OCI-LY7 (cell line): ENCODE results near the gene SP8. TPM values are rescaled to one million over a fixed set of nuclear protein-coding genes. Genes with fewer than 3 reads are reported as not detected.
"Not testable (repeated sequence)": the region's sequence is repeated elsewhere in the genome, so short reads cannot be mapped to it uniquely, and the experiment has no call there.

Experiments used
- Bru-seq: library from RNA; stranded (reverse); fragments of 400-500 nt; gene quantifications from one replicate; lab custom pipeline; 2021; lab: Mats Ljungman, UMichigan
- BruChase-seq, 2 experiments: library from RNA; stranded (reverse); fragments of 400-500 nt; gene quantifications; one replicate each; lab custom pipeline; 2021; lab: Mats Ljungman, UMichigan
- BruUV-seq: library from RNA; stranded (reverse); fragments of 400-500 nt; replicated peaks from 2 replicates; lab custom pipeline; 2021; lab: Mats Ljungman, UMichigan
- CTCF ChIA-PET: fragments of 300-600 bp; sonication (Branson Sonifier 250); formaldehyde crosslinking; loops from one replicate; lab custom pipeline; 2022; ENCODE audit warnings: antibody characterized with exemption; ENCODE audit not compliant: unreplicated experiment; lab: Charles Lee
- POLR2A ChIA-PET: fragments of 300-600 bp; sonication (Branson Sonifier 250); formaldehyde crosslinking; loops from one replicate; lab custom pipeline; 2022; ENCODE audit warnings: antibody characterized with exemption; lab: Charles Lee
- DNase-seq: peaks from one replicate; pipeline ENCODE4 v3.0.0-alpha.2; 2015; ENCODE audit warnings: low spot score
- H2AFZ ChIP-seq: fragments of 200-600 bp; sonication (generic), shearing (Covaris generic); 2 replicates; pipeline ENCODE4 v1.6.1; 2014; ENCODE audit warnings: mild to moderate bottlenecking, antibody characterized with exemption, low read length, moderate library complexity
- H3K27ac ChIP-seq: fragments of 200-600 bp; sonication (generic); 2 replicates; pipeline ENCODE4 v1.5.1; 2014; ENCODE audit warnings: mixed run types, low read depth, mild to moderate bottlenecking, moderate library complexity, low read length, inconsistent platforms; ENCODE audit not compliant: poor library complexity, severe bottlenecking
- H3K36me3 ChIP-seq: fragments of 200-600 bp; sonication (generic); 2 replicates; pipeline ENCODE4 v1.6.1; 2014; ENCODE audit warnings: mild to moderate bottlenecking, antibody characterized with exemption, low read length, moderate library complexity, mixed read lengths; ENCODE audit not compliant: insufficient read depth
- H3K4me1 ChIP-seq: fragments of 200-600 bp; sonication (generic); 2 replicates; pipeline ENCODE4 v1.5.1; 2014; ENCODE audit warnings: mild to moderate bottlenecking, low read length; ENCODE audit not compliant: insufficient read depth, poor library complexity, severe bottlenecking
- H3K4me2 ChIP-seq: fragments of 200-600 bp; sonication (generic); 2 replicates; pipeline ENCODE4 v1.6.1; 2014; ENCODE audit warnings: mild to moderate bottlenecking, low read length
- H3K4me3 ChIP-seq: fragments of 200-600 bp; sonication (generic); 2 replicates; pipeline ENCODE4 v1.5.1; 2014; ENCODE audit warnings: mild to moderate bottlenecking, low read depth, low read length; ENCODE audit not compliant: poor library complexity, severe bottlenecking
- H3K79me2 ChIP-seq: fragments of 200-600 bp; sonication (generic); 2 replicates; pipeline ENCODE4 v1.6.1; 2016; ENCODE audit warnings: low read depth, mild to moderate bottlenecking, low read length, moderate library complexity, mixed read lengths; ENCODE audit not compliant: insufficient read depth
- H3K9me2 ChIP-seq: fragments of 200-600 bp; sonication (generic); 2 replicates; pipeline ENCODE4 v1.6.1; 2016; ENCODE audit warnings: mild to moderate bottlenecking, low read length, mixed read lengths; ENCODE audit not compliant: insufficient read depth
- H3K9me3 ChIP-seq: fragments of 200-600 bp; sonication (generic); 2 replicates; pipeline ENCODE4 v1.6.1; 2014; ENCODE audit warnings: mild to moderate bottlenecking, mixed run types, low read length, mixed read lengths
- H4K20me1 ChIP-seq: fragments of 200-600 bp; sonication (generic); 2 replicates; pipeline ENCODE4 v1.6.1; 2014; ENCODE audit warnings: mild to moderate bottlenecking, antibody characterized with exemption, low read length, moderate library complexity, mixed read lengths; ENCODE audit not compliant: insufficient read depth
- CTCF ChIP-seq: fragments of 200-600 bp; sonication (generic); conservative IDR thresholded peaks from 2 replicates; pipeline ENCODE4 v1.5.1; 2014; ENCODE audit warnings: mild to moderate bottlenecking, antibody characterized with exemption, low read length, moderate library complexity, mixed read lengths
- EZH2phosphoT487 ChIP-seq: fragments of 200-600 bp; sonication (generic); IDR thresholded peaks from 2 replicates; pipeline ENCODE4 v1.6.1; 2018; ENCODE audit warnings: low read depth, borderline replicate concordance, mild to moderate bottlenecking, mixed run types, antibody characterized with exemption, low read length, moderate library complexity, mixed read lengths
- intact Hi-C: fragments of 100-400 bp; cut with micrococcal nuclease; formaldehyde crosslinking; loops from one replicate; pipeline ENCODE4 v1.10.0; 2022; ENCODE audit not compliant: unreplicated experiment
- long read RNA-seq: library from polyadenylated mRNA; stranded (forward); transcript quantifications from one replicate; pipeline ENCODE4 v2.0.0, GENCODE V29; 2022
- total RNA-seq, 2 experiments: library from RNA; depleted of rRNA in 1 of 2; stranded (reverse); fragments of >200 nt in 1 of 2; shearing (Covaris generic) in 1 of 2; gene quantifications; 2 replicates each; pipeline ENCODE4 v1.2.3, GENCODE V29; 2014 to 2022

Gene SP8
- total RNA-seq (2014; rRNA removed; shearing (Covaris generic)), result not detected in 2 replicates
- total RNA-seq (2022), result not detected in 2 replicates
- Bru-seq, nascent RNA, result not detected
- not detected for BruChase-seq, experiment 1, labeled RNA remaining after a 6-hour chase
- not detected for BruChase-seq, experiment 2, labeled RNA remaining after a 2-hour chase
- long read RNA-seq, result 0 reads

GRCh38 chr7:20786779-20787659, at the start of gene SP8:
SP8 (minus strand) TSS chr7:20786886; CDS start chr7:20786798, 88 bp downstream.
- intact Hi-C loops, result no loop called here
- Histone ChIP-seq H3K79me2 (no peaks in the 10 kb centered on the region), H3K9me3 (no peaks in the 10 kb centered on the region), H4K20me1 (no peaks in the 10 kb centered on the region), H3K4me2 (no peak within 1 kb of the TSS), H3K36me3 (no peaks in the 10 kb centered on the region), H3K4me1 (no peaks in the 10 kb centered on the region), H3K9me2 (no peaks in the 10 kb centered on the region), H2AFZ (no peak within 1 kb of the TSS), H3K4me3 (no peak within 1 kb of the TSS), H3K27ac (no peak within 1 kb of the TSS)
- ChIA-PET CTCF (no interaction called here), POLR2A (no interaction called here)
- BruUV-seq, result no TSS peak
- no peak for DNase-seq
- no peak for TF ChIP-seq EZH2phosphoT487
- TF ChIP-seq CTCF, result no peak

- BruUV-seq, H3K27ac ChIP-seq, DNase-seq, H3K9me2 ChIP-seq, H2AFZ ChIP-seq, POLR2A ChIA-PET, intact Hi-C loops, H3K4me3 ChIP-seq, H4K20me1 ChIP-seq, H3K79me2 ChIP-seq, CTCF ChIA-PET, H3K4me2 ChIP-seq, H3K36me3 ChIP-seq, H3K4me1 ChIP-seq, H3K9me3 ChIP-seq: not testable (repeated sequence)
Observed at GRCh38 chr7:20836424-20836823, 49.7 kb upstream of the SP8 start.

GRCh38 chr7:20835111-20835750, 48.5 kb upstream of the SP8 start:
- no TSS peak for BruUV-seq
- no peaks in the 10 kb centered on the region for H3K79me2 ChIP-seq
- no peaks in the 10 kb centered on the region for H3K36me3 ChIP-seq
- intact Hi-C loops, result no loop called here
- no peaks in the 10 kb centered on the region for H3K9me3 ChIP-seq
- no peak overlapping the region for H3K4me2 ChIP-seq
- no peak for DNase-seq
- no peak overlapping the region for H3K27ac ChIP-seq
- H3K9me2 ChIP-seq, result no peaks in the 10 kb centered on the region
- H3K4me1 ChIP-seq, result no peaks in the 10 kb centered on the region
- ChIA-PET CTCF (no interaction called here), POLR2A (interaction anchor here (0.6 kb wide), 1 partner anchor 10 kb away, joined by 3 read pairs; no protein-coding TSS in a partner anchor)
- no peak for TF ChIP-seq EZH2phosphoT487
- TF ChIP-seq CTCF, result no peak
- H4K20me1 ChIP-seq, result no peaks in the 10 kb centered on the region
- no peak overlapping the region for H2AFZ ChIP-seq
- no peak overlapping the region for H3K4me3 ChIP-seq
